NT2/D1 (cell line): ENCODE results near the gene FARS2.
"Not testable (repeated sequence)": the region's sequence is repeated elsewhere in the genome, so short reads cannot be mapped to it uniquely, and the experiment has no call there.

ENCODE experiments used
- DNase-seq: peaks from one replicate; pipeline ENCODE4 v3.0.0-alpha.2; 2011; ENCODE audit warnings: low read depth, low spot score
- H3K27me3 ChIP-seq: 2 replicates; pipeline ENCODE4 v1.6.0; 2011; ENCODE audit warnings: mild to moderate bottlenecking; ENCODE audit not compliant: insufficient read length, insufficient read depth
- H3K36me3 ChIP-seq: 2 replicates; pipeline ENCODE4 v1.6.1; 2011; ENCODE audit warnings: mild to moderate bottlenecking, low read length, mixed read lengths; ENCODE audit not compliant: insufficient read depth, insufficient read length
- H3K4me1 ChIP-seq: 2 replicates; pipeline ENCODE4 v1.5.1; 2011; ENCODE audit not compliant: insufficient read depth, insufficient read length
- H3K4me3 ChIP-seq: 2 replicates; pipeline ENCODE4 v1.5.1; 2011; ENCODE audit warnings: low read depth; ENCODE audit not compliant: insufficient read length
- H3K9ac ChIP-seq: 2 replicates; pipeline ENCODE4 v1.6.0; 2011; ENCODE audit warnings: low read depth; ENCODE audit not compliant: insufficient read length
- H3K9me3 ChIP-seq: 2 replicates; pipeline ENCODE4 v1.5.1; 2011; ENCODE audit warnings: mild to moderate bottlenecking, low read length; ENCODE audit not compliant: insufficient read depth
- SUZ12 ChIP-seq: IDR thresholded peaks from 2 replicates; pipeline ENCODE4 v1.6.1; 2011; ENCODE audit not compliant: insufficient read length, insufficient read depth; ENCODE audit errors: extremely low read depth
- YY1 ChIP-seq: IDR thresholded peaks from 2 replicates; pipeline ENCODE4 v1.6.1; 2011; ENCODE audit not compliant: insufficient read length, insufficient read depth
- ZNF274 ChIP-seq: IDR thresholded peaks from 2 replicates; pipeline ENCODE4 v1.6.1; 2011; ENCODE audit warnings: mild to moderate bottlenecking, low read depth, low read length

The FARS2 gene

GRCh38 chr6:5656226-5656625, 394.9 kb downstream of the FARS2 start:
- H3K9ac ChIP-seq = no peak overlapping the region
- no peaks in the 10 kb centered on the region for H3K9me3 ChIP-seq
- TF ChIP-seq SUZ12 (no peak), YY1 (no peak), ZNF274 (no peak)
- H3K27me3 ChIP-seq = no peaks in the 10 kb centered on the region
- H3K36me3 ChIP-seq = no peaks in the 10 kb centered on the region
- no peak overlapping the region for H3K4me3 ChIP-seq
- no peaks in the 10 kb centered on the region for H3K4me1 ChIP-seq
- DNase-seq = no peak

- not testable (repeated sequence) for H3K9ac ChIP-seq, H3K27me3 ChIP-seq, H3K9me3 ChIP-seq, H3K36me3 ChIP-seq, DNase-seq, H3K4me1 ChIP-seq, H3K4me3 ChIP-seq
Measured at GRCh38 chr6:5656695-5657094, 395.4 kb downstream of the FARS2 start.

- no peak for TF ChIP-seq YY1
- no peak for TF ChIP-seq SUZ12
- TF ChIP-seq ZNF274 = no peak
- H3K4me1 ChIP-seq = no peaks in the 10 kb centered on the region
- no peak for DNase-seq
Measured at GRCh38 chr6:5657684-5658430, 396.5 kb downstream of the FARS2 start.

GRCh38 chr6:5659467-5659866, 398.2 kb downstream of the FARS2 start:
- Histone ChIP-seq H3K4me1 (no peaks in the 10 kb centered on the region), H3K27me3 (no peaks in the 10 kb centered on the region), H3K9ac (no peak overlapping the region), H3K4me3 (no peak overlapping the region), H3K9me3 (no peaks in the 10 kb centered on the region), H3K36me3 (no peaks in the 10 kb centered on the region)
- TF ChIP-seq SUZ12 (no peak), ZNF274 (no peak), YY1 (no peak)
- DNase-seq = no peak

More at GRCh38 chr6:5657684-5658430, 396.5 kb downstream of the FARS2 start:
- Histone ChIP-seq H3K36me3 (no peaks in the 10 kb centered on the region), H3K27me3 (no peaks in the 10 kb centered on the region), H3K4me3 (no peak overlapping the region), H3K9ac (no peak overlapping the region), H3K9me3 (no peaks in the 10 kb centered on the region)

- no peak overlapping the region for H3K4me3 ChIP-seq
- no peaks in the 10 kb centered on the region for H3K9me3 ChIP-seq
- no peak for DNase-seq
- H3K36me3 ChIP-seq = no peaks in the 10 kb centered on the region
- no peaks in the 10 kb centered on the region for H3K27me3 ChIP-seq
- H3K9ac ChIP-seq = no peak overlapping the region
- no peaks in the 10 kb centered on the region for H3K4me1 ChIP-seq
- TF ChIP-seq YY1 (no peak), SUZ12 (no peak), ZNF274 (no peak)
Measured at GRCh38 chr6:5660772-5661171, 399.5 kb downstream of the FARS2 start.

- H3K4me1 ChIP-seq = no peaks in the 10 kb centered on the region
- DNase-seq = no peak
- TF ChIP-seq YY1 (no peak), SUZ12 (no peak), ZNF274 (no peak)
- H3K9ac ChIP-seq = no peak overlapping the region
- H3K4me3 ChIP-seq = no peak overlapping the region
- H3K36me3 ChIP-seq = no peaks in the 10 kb centered on the region
- no peaks in the 10 kb centered on the region for H3K9me3 ChIP-seq
- H3K27me3 ChIP-seq = no peaks in the 10 kb centered on the region
Measured at GRCh38 chr6:5662797-5663196, 401.5 kb downstream of the FARS2 start.

- no peaks in the 10 kb centered on the region for H3K36me3 ChIP-seq
- H3K9me3 ChIP-seq = no peaks in the 10 kb centered on the region
- no peak for DNase-seq
- no peak overlapping the region for H3K4me3 ChIP-seq
- no peaks in the 10 kb centered on the region for H3K27me3 ChIP-seq
- no peak overlapping the region for H3K9ac ChIP-seq
- H3K4me1 ChIP-seq = no peaks in the 10 kb centered on the region
- no peak for TF ChIP-seq YY1
- TF ChIP-seq ZNF274 = no peak
- TF ChIP-seq SUZ12 = no peak
Measured at GRCh38 chr6:5663259-5663658, 401.9 kb downstream of the FARS2 start.
